ENCODE measurements around the gene BIK.
"Not testable (repeated sequence)": the region's sequence is repeated elsewhere in the genome, so short reads cannot be mapped to it uniquely, and the experiment has no call there.

Gene BIK

GRCh38 chr22:43134553-43134952 is 24.0 kb downstream of the BIK start:
- no peak for DNase-seq (ENCODE audit: low read depth, low spot score)

- no peak for DNase-seq (ENCODE audit: low read depth, low spot score)
These were observed 25.0 kb downstream of the BIK start for GRCh38 chr22:43135565-43135964.

GRCh38 chr22:43136255-43136654 is 25.7 kb downstream of the BIK start:
- peak; percentile 77 for DNase-seq (ENCODE audit: low read depth, low spot score)

GRCh38 chr22:43136801-43137200 is 26.3 kb downstream of the BIK start:
- no peak for DNase-seq (ENCODE audit: low read depth, low spot score)

GRCh38 chr22:43142880-43143562 is 32.5 kb downstream of the BIK start, which contains the start of gene MCAT:
Gene MCAT (minus strand): TSS chr22:43143398. CDS start chr22:43143348, 50 bp downstream.
- peak; percentile 77 for DNase-seq (ENCODE audit: low read depth, low spot score)

GRCh38 chr22:43144949-43145348 is 34.4 kb downstream of the BIK start:
- peak; percentile 43 for DNase-seq (ENCODE audit: low read depth, low spot score)

- not testable (repeated sequence) for DNase-seq (ENCODE audit: low read depth, low spot score)
These were observed 34.8 kb downstream of the BIK start for GRCh38 chr22:43145371-43145770.

- not testable (repeated sequence) for DNase-seq (ENCODE audit: low read depth, low spot score)
These were observed 35.8 kb downstream of the BIK start for GRCh38 chr22:43146332-43146731.

- no peak for DNase-seq (ENCODE audit: low read depth, low spot score)
These were observed 37.3 kb downstream of the BIK start for GRCh38 chr22:43147821-43148220.

- DNase-seq (ENCODE audit: low read depth, low spot score): no peak
These were observed 38.0 kb downstream of the BIK start for GRCh38 chr22:43148581-43148980.

- no peak for DNase-seq (ENCODE audit: low read depth, low spot score)
These were observed 40.2 kb downstream of the BIK start for GRCh38 chr22:43150731-43151206.

GRCh38 chr22:43151251-43152002 is 40.9 kb downstream of the BIK start, which contains the start of gene TSPO:
Gene TSPO (plus strand): TSS chr22:43151559. CDS start chr22:43159239, 7,680 bp downstream.
- no peak for DNase-seq (ENCODE audit: low read depth, low spot score)

GRCh38 chr22:43152003-43152356 is 41.4 kb downstream of the BIK start:
- no peak for DNase-seq (ENCODE audit: low read depth, low spot score)

- DNase-seq (ENCODE audit: low read depth, low spot score): peak; percentile 35
These were observed 42.0 kb downstream of the BIK start for GRCh38 chr22:43152357-43153071.

- DNase-seq (ENCODE audit: low read depth, low spot score): no peak
These were observed 43.3 kb downstream of the BIK start for GRCh38 chr22:43153899-43154298.

- DNase-seq (ENCODE audit: low read depth, low spot score): no peak
These were observed 44.5 kb downstream of the BIK start for GRCh38 chr22:43154887-43155536.

GRCh38 chr22:43155789-43156188 is 45.2 kb downstream of the BIK start:
- DNase-seq (ENCODE audit: low read depth, low spot score): no peak

- DNase-seq (ENCODE audit: low read depth, low spot score): no peak
These were observed 45.9 kb downstream of the BIK start for GRCh38 chr22:43156413-43156812.

- DNase-seq (ENCODE audit: low read depth, low spot score): no peak
These were observed 47.5 kb downstream of the BIK start for GRCh38 chr22:43157874-43158546.

GRCh38 chr22:43158778-43159483 is 48.4 kb downstream of the BIK start:
- DNase-seq (ENCODE audit: low read depth, low spot score): no peak
